Uterus (tissue), 4 donors: Measurements from ENCODE around the gene SHC4. TPM values are rescaled to one million over a fixed set of nuclear protein-coding genes. Genes with fewer than 3 reads are reported as not detected.

Source experiments
- DNase-seq, 2 donors: peaks; one replicate each; pipeline ENCODE4 v3.0.0-alpha.2; 2019 to 2020
- H3K27ac ChIP-seq, 2 donors: fragments of 200-600 bp; sonication (generic); 1 replicate in 1 of 2; 2 replicates in 1 of 2; pipeline ENCODE4 v1.5.1; 2016 to 2018
- H3K27me3 ChIP-seq, 2 donors: fragments of 200-600 bp; sonication (generic); one replicate each; pipeline ENCODE4 v1.5.1; 2018 to 2019; ENCODE audit warnings: control low read depth in 1 of 2
- H3K36me3 ChIP-seq, 2 donors: fragments of 200-600 bp; sonication (generic); one replicate each; pipeline ENCODE4 v1.5.1; 2019; ENCODE audit warnings: control low read depth in 1 of 2
- H3K4me1 ChIP-seq, 2 donors: fragments of 200-600 bp; sonication (generic); one replicate each; pipeline ENCODE4 v1.5.1; 2018 to 2019; ENCODE audit warnings: control low read depth in 1 of 2
- H3K4me3 ChIP-seq, 2 donors: fragments of 200-600 bp; sonication (generic); 1 replicate in 1 of 2; 2 replicates in 1 of 2; pipeline ENCODE4 v1.5.1; 2018 to 2019; ENCODE audit warnings: mild to moderate bottlenecking in 1 of 2
- H3K9me3 ChIP-seq, 2 donors: fragments of 200-600 bp; sonication (generic); one replicate each; pipeline ENCODE4 v1.5.1; 2019; ENCODE audit warnings: control low read depth in 1 of 2
- POLR2A ChIP-seq, 2 donors: fragments of 450-650 bp; IDR thresholded peaks; one replicate each; pipeline ENCODE4 v1.6.1; 2016; ENCODE audit warnings: antibody characterized with exemption in 2 of 2, mild to moderate bottlenecking in 1 of 2, moderate library complexity in 1 of 2
- intact Hi-C: fragments of 100-400 bp; cut with DNase I; formaldehyde crosslinking; loops from one replicate; pipeline ENCODE4 v1.15.1; 2023; ENCODE audit warnings: low total_unique reads
- total RNA-seq, 4 donors: library from RNA; depleted of rRNA in 3 of 4; stranded (reverse); fragments of >200 nt in 3 of 4; gene quantifications; one replicate each; pipeline versions ENCODE4 v1.1.0 to v1.2.4, GENCODE V29; 2014 to 2023
- TF ChIP-seq, protein P1 (sequence below), 4 experiments: fragments of 200-600 bp in 2 of 4; fragments of 450-650 bp in 2 of 4; sonication (generic) in 2 of 4; IDR thresholded peaks; one replicate each; pipeline ENCODE4 v1.5.1; 2016 to 2019; ENCODE audit warnings: antibody characterized with exemption in 4 of 4, mild to moderate bottlenecking in 2 of 4, moderate library complexity in 1 of 4
- donor health status: DM: yes; HTN: yes; CAD: no.

The SHC4 gene
- total RNA-seq, 4 donors from 2014 or later = 0.88 to 6.8 (median 5.0) TPM; not detected in 1

DNA sequence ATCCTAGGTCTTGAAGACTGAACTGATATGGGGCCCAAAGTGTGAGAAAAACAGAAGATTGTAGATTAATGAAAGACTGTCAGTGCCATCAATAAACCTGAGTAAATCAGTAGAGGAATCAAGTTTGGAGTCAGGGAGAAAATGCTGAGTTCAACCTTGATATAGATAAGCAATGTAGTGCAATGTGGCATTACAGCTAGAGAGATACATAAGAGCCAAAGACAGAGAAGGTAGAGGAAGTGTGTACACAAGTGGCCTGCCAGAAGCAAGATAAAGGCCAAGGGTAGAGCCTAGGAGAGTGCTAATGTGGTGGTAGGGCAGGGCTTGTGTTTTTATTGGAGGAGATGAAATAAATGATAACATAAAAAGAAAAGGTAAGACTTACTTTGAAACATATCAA is 111.8 kb downstream of the SHC4 start:
- intact Hi-C loops = no loop called here
- H3K27ac ChIP-seq = no peak overlapping the region

GRCh38 chr15:48850648-48851047 is 113.1 kb downstream of the SHC4 start:
- Histone ChIP-seq H3K4me3 (no peak overlapping the region), H3K9me3 (no peaks in the 10 kb centered on the region), H3K27ac (no peak overlapping the region), H3K27me3 (no peaks in the 10 kb centered on the region), H3K36me3 (no peaks in the 10 kb centered on the region), H3K4me1 (peaks cover 0 to 9% of the 10 kb centered on the region in 2 donors)
- DNase-seq = no peak
- no peak for TF ChIP-seq POLR2A (IDR thresholded peaks at IDR 0.05)
- TF ChIP-seq, protein P1, sequence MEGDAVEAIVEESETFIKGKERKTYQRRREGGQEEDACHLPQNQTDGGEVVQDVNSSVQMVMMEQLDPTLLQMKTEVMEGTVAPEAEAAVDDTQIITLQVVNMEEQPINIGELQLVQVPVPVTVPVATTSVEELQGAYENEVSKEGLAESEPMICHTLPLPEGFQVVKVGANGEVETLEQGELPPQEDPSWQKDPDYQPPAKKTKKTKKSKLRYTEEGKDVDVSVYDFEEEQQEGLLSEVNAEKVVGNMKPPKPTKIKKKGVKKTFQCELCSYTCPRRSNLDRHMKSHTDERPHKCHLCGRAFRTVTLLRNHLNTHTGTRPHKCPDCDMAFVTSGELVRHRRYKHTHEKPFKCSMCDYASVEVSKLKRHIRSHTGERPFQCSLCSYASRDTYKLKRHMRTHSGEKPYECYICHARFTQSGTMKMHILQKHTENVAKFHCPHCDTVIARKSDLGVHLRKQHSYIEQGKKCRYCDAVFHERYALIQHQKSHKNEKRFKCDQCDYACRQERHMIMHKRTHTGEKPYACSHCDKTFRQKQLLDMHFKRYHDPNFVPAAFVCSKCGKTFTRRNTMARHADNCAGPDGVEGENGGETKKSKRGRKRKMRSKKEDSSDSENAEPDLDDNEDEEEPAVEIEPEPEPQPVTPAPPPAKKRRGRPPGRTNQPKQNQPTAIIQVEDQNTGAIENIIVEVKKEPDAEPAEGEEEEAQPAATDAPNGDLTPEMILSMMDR (IDR thresholded peaks at IDR 0.05) = no peak
- intact Hi-C loops = no loop called here

More for the DNA sequence above, 111.8 kb downstream of the SHC4 start:
- DNase-seq = no peak
- no peaks in the 10 kb centered on the region for H3K9me3 ChIP-seq
- TF ChIP-seq POLR2A (IDR thresholded peaks at IDR 0.05) = no peak
- TF ChIP-seq, protein P1 (IDR thresholded peaks at IDR 0.05) = no peak
- H3K36me3 ChIP-seq = no peaks in the 10 kb centered on the region
- H3K27me3 ChIP-seq = no peaks in the 10 kb centered on the region
- peaks cover 0 to 9% of the 10 kb centered on the region in 2 donors for H3K4me1 ChIP-seq
- H3K4me3 ChIP-seq = no peak overlapping the region

DNA sequence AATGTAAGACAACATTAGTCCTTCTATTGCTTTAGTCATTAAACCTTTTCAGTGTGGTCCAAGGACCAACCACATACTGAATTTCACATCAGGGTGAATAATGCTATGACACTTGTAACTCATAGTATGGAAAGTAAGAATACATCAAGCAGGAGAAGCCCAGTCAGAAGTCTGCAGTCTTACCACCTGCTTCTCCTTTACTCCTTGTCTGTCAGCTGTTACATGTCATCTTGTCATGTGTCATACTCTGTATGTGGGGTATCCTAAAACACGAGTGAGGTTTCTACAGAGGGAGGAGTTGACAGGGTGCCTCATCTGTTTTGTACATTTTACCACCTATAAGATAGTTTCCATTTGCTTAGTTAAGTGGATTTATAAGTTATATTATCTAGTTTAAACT is 118.6 kb downstream of the SHC4 start:
- Histone ChIP-seq H3K4me3 (no peak overlapping the region), H3K27me3 (no peaks in the 10 kb centered on the region), H3K36me3 (no peaks in the 10 kb centered on the region), H3K9me3 (no peaks in the 10 kb centered on the region), H3K27ac (no peak overlapping the region), H3K4me1 (no peaks in the 10 kb centered on the region)
- intact Hi-C loops = no loop called here
- TF ChIP-seq POLR2A (IDR thresholded peaks at IDR 0.05) = no peak
- TF ChIP-seq, protein P1 (IDR thresholded peaks at IDR 0.05) = no peak
- DNase-seq = no peak

DNA sequence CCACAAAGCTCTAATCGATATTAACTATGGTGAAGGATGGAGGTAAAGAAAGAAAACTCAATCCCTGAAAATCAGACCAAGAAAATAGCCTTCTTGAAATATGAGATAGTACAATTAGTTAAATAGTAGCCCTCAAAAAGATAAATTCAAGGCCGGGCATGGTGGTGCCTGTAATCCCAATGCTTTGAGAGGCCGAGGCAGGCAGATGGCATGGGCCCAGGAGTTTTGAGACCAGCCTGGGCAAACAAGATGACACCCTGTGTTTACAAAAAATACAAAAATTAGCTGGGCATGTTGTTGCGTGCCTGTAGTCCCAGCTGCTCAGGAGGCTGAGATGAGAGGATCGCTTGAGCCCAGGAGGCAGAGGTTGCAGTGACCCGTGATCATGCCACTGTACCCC is 121.2 kb downstream of the SHC4 start:
- H3K36me3 ChIP-seq = no peaks in the 10 kb centered on the region
- DNase-seq = no peak
- no peaks in the 10 kb centered on the region for H3K4me1 ChIP-seq
- no peak for TF ChIP-seq POLR2A (IDR thresholded peaks at IDR 0.05)
- TF ChIP-seq, protein P1 (IDR thresholded peaks at IDR 0.05) = no peak
- H3K27me3 ChIP-seq = no peaks in the 10 kb centered on the region
- H3K9me3 ChIP-seq = no peaks in the 10 kb centered on the region
- intact Hi-C loops = no loop called here
- H3K27ac ChIP-seq = no peak overlapping the region
- no peak overlapping the region for H3K4me3 ChIP-seq

- H3K27me3 ChIP-seq = no peaks in the 10 kb centered on the region
- intact Hi-C loops = no loop called here
- H3K4me3 ChIP-seq = no peak overlapping the region
- TF ChIP-seq, protein P1 (IDR thresholded peaks at IDR 0.05) = no peak
- TF ChIP-seq POLR2A (IDR thresholded peaks at IDR 0.05) = no peak
- H3K4me1 ChIP-seq = no peaks in the 10 kb centered on the region
- H3K36me3 ChIP-seq = no peaks in the 10 kb centered on the region
- DNase-seq = no peak
- H3K9me3 ChIP-seq = no peaks in the 10 kb centered on the region
- no peak overlapping the region for H3K27ac ChIP-seq
These were observed 129.0 kb downstream of the SHC4 start for GRCh38 chr15:48834756-48835155.
